ENCODE results near the gene ECE1.

Gene ECE1

DNA sequence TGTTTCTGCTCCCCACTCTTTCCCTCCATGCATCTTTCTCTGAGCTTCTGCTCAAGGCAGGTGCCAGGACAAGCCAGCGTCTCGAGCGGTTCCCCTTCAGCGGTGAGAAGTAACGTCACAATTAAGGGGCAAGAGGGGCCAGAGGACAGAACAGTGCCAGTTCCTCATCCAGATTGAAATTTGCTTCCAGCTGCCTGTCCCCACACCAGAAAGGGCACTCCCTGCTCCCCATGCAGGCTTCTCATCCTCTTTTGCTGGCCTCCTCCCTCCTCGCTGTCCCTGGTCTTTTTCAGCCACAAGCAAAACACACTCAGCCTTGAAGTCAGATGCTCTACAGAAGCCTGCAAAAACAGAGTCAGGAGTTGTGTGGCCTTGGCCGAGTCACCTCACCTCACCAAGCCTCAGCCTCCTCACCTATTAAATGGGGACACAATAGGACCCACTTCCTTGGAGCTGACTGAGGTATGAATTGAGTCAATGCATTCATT, 35.0 kb upstream of the ECE1 start:
- DNase-seq: no peak

DNA sequence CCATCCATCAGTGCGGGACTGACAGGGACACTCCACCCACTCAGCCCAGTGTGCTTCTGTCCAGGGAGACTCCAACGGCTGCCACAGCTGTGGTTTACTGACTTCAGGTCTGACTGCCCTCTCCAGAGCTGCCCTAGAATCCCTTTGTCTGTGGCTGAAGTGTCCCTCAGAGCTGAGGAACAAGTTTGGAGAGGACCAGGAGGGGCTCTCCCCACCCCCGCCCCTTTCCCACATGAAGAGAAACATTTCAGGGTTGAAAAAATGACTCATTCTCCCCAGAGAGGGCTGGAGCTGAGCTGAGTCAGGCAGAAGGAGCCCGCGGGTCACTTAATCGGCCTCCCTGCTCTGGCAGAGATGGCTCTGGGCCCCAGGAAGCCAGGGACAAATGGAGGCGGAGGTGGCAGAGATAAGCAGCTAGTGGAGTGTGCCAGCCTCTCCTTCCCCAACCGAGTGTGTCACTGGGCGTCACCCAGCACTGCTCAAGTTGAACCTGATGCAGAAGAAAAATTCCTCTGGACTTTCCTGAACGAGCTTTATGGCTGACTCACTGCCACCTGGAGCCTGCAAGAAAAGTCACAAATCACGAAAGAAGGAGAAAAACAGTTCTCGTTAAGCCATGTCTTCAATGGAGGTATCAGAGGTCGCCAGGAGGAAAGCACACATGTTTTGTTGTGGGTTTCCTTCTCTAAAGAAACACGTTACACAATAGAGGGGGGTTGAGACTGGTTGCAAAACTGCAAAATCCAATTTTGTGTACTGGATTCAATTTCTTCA, 34.3 kb upstream of the ECE1 start:
- DNase-seq: peak in 2 of 5 donors; percentile 36 to 60

DNA sequence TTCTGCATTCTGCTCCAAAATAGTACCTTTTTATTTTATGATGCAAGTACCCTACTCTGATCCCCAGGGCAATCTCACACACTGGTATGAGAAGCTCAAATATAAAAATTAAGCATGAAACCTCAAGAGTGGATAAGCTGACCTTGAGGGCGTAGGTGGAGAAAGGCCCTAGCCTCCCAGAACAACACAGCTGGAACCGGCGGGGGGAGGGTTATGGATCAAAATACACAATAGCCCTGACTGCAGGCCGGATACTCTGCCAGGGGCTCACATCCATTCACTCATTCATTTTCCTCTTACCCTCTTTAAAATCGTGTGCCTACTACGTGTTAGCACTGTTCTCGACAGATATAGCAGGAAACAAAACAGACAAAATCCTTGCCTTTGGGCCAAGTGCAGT, 32.8 kb upstream of the ECE1 start:
- DNase-seq: no peak

DNA sequence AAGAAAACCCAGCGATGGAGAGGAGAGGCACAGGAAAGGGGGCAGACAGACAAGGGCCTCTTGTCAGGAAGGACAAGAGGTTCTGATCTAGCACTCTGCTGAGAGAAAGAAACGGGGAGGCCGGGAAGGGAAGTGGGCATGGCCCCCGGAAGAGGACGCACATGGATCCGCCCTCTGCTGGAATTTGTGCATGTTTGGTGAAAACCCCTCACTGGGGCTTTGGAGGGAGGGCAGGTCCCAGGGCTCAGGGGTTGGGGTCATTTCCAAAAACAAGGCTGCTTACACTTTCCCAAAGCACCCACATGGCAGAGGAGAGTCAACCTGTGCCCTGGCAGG, 32.4 kb upstream of the ECE1 start:
- no peak for DNase-seq

DNA sequence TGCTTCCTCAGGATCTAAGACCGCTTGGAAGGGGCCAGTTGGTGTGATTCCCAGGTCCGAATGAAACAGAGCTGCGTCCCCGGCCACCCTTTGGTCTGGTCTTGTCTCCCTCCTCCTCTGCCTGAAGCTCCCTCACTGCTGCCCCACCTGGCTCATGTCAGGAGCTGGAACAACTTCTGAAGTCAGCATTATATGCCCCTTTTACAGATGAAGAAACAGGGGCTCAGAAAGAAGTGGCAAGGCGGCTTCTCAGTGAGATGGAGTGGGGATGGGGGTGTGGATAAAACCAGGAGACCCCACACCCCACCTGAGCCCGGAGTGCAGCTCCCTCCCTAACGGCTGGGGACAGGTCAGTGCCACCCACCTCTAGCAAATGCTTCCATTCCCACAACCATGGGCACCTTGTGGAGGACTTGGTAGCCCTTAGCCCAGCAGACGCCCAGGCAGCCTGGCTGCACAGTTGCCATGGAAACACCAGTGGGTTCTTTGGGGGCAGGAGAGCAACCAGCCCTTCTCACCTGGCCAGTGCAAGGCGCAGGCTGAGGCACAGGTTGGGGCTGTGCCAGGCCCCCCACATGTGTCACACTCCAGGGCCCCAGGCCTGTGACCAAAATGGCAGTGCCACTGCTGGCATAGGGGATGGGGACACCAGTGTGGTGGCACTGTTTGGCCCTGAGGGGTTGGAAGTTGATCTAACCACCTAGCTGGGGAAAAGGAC, 31.9 kb upstream of the ECE1 start:
- no peak for DNase-seq

DNA sequence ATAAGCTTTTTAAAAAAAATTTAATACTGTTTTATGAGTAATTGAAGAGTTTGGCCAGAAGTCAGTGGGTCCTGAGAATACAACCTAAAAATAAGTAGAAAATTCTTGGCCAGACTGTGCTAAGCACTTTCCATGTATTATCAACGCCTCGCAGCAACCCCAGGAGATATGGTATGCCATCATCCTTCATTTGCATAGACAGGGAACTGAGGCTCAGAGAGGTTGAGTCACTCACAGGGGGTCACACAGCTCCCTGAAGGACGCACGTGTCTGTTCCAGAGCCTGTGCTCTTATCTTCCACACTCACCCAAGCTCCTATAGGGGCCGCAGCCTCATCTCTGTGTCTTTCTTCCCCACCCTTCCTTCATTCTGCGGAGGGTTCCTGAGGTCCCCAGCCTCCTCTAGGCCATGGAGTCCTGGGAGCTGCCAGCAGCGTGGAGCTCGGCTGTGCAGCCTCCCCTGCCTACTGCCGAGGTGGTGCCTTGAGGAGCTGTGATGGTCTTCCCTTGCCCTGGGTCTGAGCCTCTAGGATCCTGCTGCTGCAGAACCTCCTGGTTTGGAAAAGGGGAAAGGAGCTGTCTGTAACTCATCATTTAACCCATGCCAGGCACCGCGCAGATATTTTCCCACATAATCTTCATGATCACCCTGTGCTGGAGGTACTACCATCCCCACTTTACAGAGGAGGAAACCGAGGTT, 30.3 kb upstream of the ECE1 start:
- DNase-seq: no peak

DNA sequence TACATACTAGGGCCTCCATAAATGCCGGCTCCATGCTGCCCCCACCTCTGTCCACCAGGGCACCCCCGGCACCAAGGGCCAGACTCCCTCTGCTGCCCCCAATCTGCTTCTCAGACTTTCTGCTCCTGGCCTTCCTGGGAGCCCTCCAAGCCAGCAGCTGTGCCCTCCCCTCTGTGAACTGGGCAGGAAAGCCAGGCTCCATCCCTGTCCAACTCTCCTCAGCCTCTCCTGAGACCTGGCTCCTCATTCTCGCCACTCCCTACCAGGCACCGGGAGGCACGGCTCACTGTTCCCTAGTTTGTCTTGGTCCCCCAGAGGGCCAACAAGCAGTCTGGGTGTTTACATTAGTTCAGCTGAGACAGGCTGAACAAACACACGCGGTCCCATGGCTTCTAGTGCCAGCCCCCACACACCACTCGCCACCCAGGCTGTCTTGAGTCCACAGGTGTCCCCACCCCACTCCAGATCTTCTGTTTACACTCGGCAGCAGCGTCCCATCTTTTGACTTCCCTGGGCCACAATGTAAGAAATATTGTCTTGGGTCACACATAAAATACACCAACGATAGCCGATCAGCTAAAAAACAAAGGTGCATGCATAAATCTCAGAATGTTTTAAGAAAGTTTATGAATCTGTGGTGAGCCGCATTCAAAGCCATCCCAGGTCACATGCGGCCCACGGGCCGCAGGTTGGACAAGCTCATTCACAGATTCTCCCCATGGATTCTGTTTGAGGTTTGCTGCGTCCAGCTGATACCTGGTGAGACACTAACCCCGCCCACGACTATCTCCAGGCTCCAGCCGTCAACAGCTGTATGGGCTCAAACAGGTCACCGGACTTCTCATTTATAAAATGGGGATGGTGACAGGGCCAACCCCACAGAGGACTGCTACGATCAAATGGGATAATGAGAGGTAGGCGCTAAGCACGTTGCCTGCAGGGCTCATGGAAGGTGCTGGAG, 29.5 kb upstream of the ECE1 start:
- DNase-seq: no peak

DNA sequence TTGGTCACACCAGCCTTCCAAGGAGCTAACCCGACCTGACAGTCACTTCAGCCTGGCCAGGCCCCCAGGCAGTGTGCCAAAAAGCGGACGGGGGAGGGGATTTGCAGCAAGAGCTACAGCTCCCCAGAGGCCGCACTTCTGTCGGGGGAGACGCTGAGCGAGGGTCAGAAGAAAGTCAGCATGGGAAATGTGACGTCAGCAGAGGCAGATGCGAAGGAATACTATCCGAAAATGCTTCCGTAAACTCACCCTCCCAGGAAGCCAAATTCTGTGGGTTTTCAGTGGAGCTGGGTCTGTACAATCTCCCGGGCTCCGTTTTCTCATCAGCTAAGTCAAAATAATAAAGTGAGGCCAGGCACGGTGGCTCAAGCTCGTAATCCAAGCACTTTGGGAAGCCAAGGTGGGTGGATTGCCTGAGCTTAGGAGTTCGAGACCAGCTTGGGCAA, 28.5 kb upstream of the ECE1 start:
- DNase-seq: no peak

DNA sequence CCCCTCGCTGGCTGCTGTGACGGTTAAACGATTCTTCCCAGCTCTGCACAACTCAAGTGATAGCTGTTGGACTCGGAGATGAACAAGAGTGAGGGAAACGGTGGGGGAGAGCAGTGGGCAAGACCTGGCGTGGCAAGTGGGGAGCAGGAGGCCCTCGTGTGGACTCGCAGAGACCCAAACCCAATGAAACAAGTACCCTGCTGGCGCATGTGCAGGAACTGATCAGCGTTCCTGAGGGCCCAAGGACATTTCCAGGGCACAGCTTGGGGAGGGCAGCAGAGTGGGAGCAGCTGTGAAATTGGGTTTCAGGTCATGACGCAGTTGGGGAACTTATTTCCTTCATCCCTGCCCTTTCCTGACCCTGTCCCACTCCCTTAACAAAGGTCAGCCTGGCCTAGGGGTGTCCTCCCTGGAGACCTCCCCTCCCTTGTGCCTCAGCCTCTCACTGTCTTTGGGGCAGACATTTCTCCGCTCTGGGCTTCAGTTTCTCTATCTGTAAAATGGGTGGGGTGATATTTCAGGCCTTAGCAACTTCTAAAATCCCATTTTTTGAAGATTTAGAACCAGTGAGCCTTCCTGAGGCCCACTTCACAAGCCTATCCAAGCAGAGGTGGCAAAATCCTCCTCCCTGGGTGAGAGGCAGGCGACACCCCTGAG, 27.9 kb upstream of the ECE1 start:
- DNase-seq: no peak

DNA sequence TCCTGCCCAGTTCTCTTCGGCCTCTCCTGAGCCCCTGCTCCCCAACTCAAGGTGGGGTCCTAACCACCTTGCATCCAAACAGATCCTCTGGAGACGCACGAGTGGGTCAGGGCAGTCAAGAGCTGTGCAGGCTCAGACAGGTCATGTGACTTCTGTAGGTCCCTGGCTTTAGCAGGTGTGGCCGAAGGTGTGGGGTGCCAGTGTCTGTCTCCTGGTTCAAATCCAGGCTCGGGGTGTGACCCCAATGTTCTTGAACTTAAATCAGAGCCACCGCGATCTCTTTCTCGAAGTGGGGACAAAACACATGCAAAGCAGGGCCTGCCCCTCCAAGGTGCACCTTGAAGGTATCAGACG, 27.4 kb upstream of the ECE1 start:
- DNase-seq: no peak

DNA sequence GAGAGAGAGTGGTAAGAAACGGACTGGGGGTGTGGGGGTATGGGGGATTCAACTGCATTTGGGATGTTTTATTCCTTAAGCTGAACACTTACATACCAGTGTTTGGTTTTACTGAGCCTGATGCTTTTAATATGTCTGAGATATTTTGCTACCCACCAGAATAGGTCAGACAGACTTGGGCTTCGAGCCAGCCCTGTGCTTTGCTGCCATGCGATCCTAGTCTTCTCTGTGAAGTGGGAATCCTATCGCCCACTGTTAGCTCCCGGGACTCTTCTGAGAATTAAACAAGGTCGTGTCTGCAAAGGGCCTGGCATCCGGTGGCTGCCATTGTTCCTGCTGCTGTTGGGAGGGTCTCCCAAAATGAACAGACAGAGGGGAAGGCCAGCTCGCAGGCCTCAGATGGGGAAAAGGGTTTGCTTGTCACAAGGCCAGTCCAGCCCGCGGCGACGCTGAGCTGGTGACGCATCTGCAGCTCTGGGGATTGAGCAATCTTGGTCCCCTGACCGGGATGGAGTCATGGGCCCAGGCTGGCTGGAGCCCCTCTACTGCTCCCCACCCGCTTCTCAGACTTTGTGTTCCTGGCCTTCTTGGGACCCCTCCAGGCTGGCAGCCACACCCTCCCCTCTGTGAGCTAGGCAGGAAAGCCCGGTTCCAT, 26.9 kb upstream of the ECE1 start:
- DNase-seq: no peak

DNA sequence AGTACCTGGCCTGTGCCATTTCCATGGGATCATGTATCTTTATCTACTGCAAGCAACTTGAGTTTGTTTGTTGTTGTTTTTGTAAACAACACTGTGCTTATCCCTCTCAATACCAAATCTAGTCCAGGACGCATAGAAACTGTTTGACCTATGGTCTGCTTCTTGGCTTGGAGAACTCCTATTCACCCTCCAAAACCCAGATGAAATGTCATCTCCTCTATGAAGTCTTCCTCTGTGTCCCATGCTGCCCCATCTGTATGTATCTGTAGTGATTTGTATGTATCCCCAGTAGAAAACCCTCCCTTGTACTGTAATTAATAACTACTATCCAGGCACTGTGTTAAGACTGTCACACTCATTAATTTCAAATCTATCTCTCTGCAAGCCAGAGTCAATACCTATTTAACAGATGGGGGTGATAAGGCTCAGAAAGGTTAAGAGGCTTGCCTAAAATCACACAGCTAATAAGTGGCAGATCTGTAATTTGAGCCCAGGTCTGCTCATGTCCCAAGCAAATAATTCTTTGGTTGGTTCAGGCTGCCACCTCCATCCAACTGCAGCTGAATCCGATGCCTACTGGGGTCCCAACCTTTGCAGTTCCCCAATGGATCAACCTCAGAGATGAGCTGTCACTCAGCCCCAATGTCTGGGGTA, 24.6 kb upstream of the ECE1 start:
- no peak for DNase-seq

DNA sequence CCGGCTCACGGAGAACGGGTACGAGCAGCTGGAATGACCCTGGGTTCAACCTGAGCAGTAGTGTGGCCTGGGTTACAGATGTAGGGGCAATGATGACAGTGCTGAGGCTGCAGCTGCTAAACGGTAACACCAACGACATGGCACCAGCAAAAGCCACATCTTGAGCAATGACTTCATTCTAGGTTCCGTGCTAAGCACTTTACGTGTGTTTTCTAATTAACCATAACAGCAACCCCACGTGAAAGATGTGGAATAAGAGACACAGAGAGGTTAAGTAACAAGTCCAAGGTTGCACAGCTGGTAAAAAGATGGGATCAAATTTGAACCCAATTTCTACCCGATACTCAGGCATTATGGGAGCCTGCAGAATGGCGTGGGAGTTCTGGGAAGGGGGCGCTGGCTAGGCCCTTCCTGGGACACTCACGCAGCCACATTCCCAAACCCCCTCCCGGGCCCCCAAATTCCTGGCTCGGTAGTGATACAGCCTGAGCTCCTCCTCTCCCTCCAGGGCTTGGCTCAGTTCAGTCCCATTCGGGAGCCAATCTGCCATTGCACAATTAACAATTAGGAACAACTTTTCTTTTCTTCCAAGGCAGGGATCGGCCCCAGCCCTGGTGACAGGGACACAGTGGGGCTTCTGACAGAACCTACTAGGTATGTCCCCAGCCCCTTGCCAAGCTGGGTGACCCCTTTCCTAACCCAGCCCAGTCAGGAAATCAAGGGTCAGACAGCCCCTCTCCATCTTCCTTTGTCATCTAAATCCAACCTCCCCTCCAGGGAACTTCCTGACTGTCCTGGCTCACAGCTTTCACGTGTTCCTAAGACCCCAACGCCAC, 23.8 kb upstream of the ECE1 start:
- DNase-seq: no peak

DNA sequence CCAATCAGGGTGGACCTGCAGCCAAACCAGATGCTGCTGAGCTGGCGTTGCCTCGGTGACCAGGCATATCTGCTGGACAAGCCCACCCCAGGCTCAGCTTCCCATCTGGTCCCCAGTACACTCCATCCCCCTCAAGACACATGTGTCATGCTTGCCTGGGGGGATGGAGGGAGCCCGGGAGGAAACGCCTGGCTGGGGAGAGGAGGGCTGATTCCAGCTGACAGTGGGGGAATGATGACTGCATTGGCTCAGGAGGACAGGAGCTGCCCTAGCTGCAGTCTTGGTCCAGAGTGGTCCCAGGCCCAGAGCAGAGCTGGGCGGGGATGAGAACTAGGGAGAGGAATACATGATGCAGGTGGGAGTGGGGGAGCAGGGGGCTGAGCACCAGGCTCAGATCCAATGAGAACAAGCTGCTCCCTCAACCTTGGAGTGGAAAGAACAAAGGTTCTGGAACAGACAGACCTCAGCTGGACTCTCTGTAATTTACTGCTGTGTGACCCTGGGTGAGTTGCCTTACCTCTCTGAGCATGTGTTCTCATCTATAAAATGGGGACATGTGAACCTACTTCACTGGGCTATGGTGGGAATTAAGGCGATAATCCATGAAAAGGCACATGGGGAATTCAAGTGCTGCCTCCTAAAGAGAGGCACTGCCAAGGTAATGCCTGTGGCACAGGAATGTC, 23.1 kb upstream of the ECE1 start:
- no peak for DNase-seq

DNA sequence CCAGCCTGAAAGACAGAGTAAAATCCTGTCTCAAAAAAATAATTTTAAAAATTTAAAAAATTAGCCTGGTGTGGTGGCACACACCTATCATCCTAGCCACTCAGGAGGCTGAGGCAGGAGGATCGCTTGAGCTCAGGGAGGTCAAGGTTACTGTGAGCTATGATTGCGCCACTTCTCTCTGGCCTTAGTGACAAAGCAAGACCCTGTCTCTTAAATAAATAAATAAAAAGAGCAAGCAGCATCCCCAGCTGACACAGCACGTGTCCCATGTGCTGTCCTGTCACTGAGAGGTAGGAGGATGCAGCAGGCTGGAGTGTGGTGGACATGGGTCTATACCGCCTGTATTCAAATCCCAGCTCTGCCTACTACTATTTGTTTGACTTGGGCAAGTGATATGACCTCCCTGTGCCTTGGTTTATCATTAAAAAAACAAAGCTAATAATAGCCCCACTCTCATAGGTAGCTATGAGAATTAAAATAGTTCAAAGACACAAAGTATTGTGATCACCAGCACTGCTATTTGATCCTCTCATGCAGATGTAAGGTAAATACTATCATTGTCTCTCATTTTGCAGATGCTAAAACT, 22.2 kb upstream of the ECE1 start:
- no peak for DNase-seq

DNA sequence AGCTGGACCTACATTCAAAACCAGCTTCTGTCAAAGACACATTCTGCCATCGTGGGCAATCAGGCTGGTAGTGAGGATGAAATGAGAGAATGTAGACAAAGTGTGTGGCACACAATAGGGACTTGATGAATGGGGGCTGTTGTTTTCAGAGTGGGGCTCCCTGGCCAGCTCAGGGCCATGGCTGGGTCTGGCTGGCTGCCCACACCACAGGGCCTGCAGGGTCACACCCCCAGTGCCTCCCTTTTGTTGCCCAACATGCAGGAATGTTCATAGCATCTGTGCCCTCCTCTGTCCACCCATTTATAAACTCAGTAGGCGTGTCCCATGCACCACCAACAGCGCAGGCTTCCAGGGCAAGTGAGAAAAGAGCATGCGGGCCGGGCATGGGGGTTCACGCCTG, 20.8 kb upstream of the ECE1 start:
- DNase-seq: no peak

DNA sequence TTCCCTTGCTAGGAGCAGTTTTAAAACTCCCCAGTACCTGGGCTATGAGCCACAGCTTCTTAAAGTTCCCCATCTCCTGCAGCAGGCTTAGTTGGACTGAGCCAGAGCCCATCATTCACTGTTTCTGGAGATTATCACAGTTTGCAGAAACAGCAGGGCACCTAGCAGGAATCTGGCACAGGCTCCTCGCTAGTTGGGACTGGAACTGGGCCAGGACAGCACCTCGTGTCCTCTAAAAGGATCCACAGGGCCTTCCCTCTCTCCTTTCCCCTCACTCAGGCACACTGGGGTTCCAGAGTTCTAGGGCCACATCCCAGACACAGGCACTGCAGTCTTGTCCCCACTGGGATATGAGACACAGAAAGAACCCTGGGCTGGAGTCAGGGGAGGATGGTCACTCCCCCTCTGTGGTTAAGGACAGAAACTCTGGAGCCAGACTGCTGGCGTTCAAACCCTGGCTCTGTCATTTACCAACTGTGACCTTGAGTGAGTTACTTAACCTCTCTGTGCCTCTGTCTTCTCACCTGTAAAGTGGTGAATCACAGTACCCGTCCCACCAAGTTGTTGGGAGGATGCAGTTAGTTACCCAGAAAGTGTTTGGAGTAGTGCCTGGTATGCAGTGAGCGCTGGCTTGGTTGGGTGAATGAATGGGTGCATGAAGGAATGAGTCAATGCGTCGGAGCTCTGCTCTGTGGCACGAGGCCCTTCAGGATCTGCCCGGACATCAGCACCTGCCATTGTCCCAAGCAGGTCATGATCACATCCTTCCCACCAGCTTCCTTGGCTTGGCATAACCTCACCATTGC, 18.8 kb upstream of the ECE1 start:
- DNase-seq: no peak

DNA sequence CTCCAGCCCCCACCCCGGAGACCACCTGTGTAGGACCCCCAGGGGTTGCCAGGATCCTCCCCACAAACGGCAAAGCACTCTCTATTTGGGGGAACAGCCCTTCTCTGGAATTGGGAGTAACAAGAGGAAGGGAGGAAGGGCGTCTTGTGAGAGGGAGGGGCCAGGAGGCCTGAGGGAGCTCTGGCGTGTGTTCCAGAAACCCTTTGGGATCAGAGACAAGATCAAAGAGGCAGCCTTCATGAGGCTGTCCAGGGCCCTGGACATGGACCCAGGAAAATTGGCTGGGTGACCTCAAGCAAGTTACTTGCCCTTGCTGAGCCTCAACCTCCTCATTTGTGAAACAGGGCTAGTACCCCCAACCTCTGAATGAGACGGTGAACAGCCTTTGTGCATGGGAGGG, 18.1 kb upstream of the ECE1 start:
- DNase-seq: no peak
